ENCODE data around the gene TNFRSF8. TPM values are rescaled to one million over a fixed set of nuclear protein-coding genes. Genes with fewer than 3 reads are reported as not detected.

The TNFRSF8 gene
- total RNA-seq, 1 experiment from 2014 or later, result not detected

- DNase-seq (ENCODE audit: low spot score), result no peak
- BruUV-seq (replicated peaks), result no TSS peak
- POLR2A ChIA-PET (ENCODE audit: low non-redundant PET), result no interaction called here
- CTCF ChIA-PET, result interaction anchor here (1.0 kb wide), 1 partner anchor 73 kb away, joined by 3 read pairs; no protein-coding TSS in a partner anchor
- no peaks in the 10 kb centered on the region for H3K4me1 ChIP-seq (ENCODE audit: insufficient read depth, low read length, poor library complexity, severe bottlenecking)
- no peak overlapping the region for H3K4me3 ChIP-seq (ENCODE audit: low read depth, low read length, poor library complexity, severe bottlenecking)
- no peaks in the 10 kb centered on the region for H3K27me3 ChIP-seq (replicated peaks; ENCODE audit: insufficient read depth, low read depth, low read length, poor library complexity)
- no peaks in the 10 kb centered on the region for H3K36me3 ChIP-seq (ENCODE audit: insufficient read depth, low read length, poor library complexity, severe bottlenecking)
- no peak for TF ChIP-seq EZH2 (IDR thresholded peaks at IDR 0.05; ENCODE audit: borderline replicate concordance, low read depth, low read length, poor library complexity, severe bottlenecking)
- TF ChIP-seq, protein P1, sequence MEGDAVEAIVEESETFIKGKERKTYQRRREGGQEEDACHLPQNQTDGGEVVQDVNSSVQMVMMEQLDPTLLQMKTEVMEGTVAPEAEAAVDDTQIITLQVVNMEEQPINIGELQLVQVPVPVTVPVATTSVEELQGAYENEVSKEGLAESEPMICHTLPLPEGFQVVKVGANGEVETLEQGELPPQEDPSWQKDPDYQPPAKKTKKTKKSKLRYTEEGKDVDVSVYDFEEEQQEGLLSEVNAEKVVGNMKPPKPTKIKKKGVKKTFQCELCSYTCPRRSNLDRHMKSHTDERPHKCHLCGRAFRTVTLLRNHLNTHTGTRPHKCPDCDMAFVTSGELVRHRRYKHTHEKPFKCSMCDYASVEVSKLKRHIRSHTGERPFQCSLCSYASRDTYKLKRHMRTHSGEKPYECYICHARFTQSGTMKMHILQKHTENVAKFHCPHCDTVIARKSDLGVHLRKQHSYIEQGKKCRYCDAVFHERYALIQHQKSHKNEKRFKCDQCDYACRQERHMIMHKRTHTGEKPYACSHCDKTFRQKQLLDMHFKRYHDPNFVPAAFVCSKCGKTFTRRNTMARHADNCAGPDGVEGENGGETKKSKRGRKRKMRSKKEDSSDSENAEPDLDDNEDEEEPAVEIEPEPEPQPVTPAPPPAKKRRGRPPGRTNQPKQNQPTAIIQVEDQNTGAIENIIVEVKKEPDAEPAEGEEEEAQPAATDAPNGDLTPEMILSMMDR (conservative IDR thresholded peaks at IDR 0.05; ENCODE audit: low read depth, low read length), result no peak
- no peaks in the 10 kb centered on the region for H3K9me3 ChIP-seq (ENCODE audit: low read depth, low read length, poor library complexity, severe bottlenecking)
- intact Hi-C loops (cut with micrococcal nuclease; ENCODE audit: unreplicated experiment), result loop anchor here (10.0 kb wide), 1 partner anchor 502 kb away; no protein-coding TSS in a partner anchor
- no peak overlapping the region for H3K27ac ChIP-seq (ENCODE audit: low read depth, low read length, poor library complexity, severe bottlenecking)
Measured at GRCh38 chr1:12123172-12123571, 60.1 kb downstream of the TNFRSF8 start.

GRCh38 chr1:12124693-12125421 lies 61.8 kb downstream of the TNFRSF8 start:
- ChIA-PET CTCF (interaction anchor here (0.5 to 1.5 kb wide), 18 partner anchors 18 to 541 kb away, joined by 3 to 16 read pairs (median 4); no protein-coding TSS in a partner anchor), POLR2A (ENCODE audit: low non-redundant PET) (no interaction called here)
- Histone ChIP-seq H3K4me3 (ENCODE audit: low read depth, low read length, poor library complexity, severe bottlenecking) (no peak overlapping the region), H3K36me3 (ENCODE audit: insufficient read depth, low read length, poor library complexity, severe bottlenecking) (no peaks in the 10 kb centered on the region), H3K27me3 (replicated peaks; ENCODE audit: insufficient read depth, low read depth, low read length, poor library complexity) (no peaks in the 10 kb centered on the region), H3K27ac (ENCODE audit: low read depth, low read length, poor library complexity, severe bottlenecking) (no peak overlapping the region), H3K9me3 (ENCODE audit: low read depth, low read length, poor library complexity, severe bottlenecking) (no peaks in the 10 kb centered on the region), H3K4me1 (ENCODE audit: insufficient read depth, low read length, poor library complexity, severe bottlenecking) (no peaks in the 10 kb centered on the region)
- no TSS peak for BruUV-seq (replicated peaks)
- TF ChIP-seq, protein P1 (conservative IDR thresholded peaks at IDR 0.05; ENCODE audit: low read depth, low read length), result peak; percentile 87
- no peak for TF ChIP-seq EZH2 (IDR thresholded peaks at IDR 0.05; ENCODE audit: borderline replicate concordance, low read depth, low read length, poor library complexity, severe bottlenecking)
- peak; percentile 72 for DNase-seq (ENCODE audit: low spot score)
- intact Hi-C loops (cut with micrococcal nuclease; ENCODE audit: unreplicated experiment), result loop anchor here (1.0 to 10.0 kb wide), 2 partner anchors 83 to 500 kb away; no protein-coding TSS in a partner anchor

DNA sequence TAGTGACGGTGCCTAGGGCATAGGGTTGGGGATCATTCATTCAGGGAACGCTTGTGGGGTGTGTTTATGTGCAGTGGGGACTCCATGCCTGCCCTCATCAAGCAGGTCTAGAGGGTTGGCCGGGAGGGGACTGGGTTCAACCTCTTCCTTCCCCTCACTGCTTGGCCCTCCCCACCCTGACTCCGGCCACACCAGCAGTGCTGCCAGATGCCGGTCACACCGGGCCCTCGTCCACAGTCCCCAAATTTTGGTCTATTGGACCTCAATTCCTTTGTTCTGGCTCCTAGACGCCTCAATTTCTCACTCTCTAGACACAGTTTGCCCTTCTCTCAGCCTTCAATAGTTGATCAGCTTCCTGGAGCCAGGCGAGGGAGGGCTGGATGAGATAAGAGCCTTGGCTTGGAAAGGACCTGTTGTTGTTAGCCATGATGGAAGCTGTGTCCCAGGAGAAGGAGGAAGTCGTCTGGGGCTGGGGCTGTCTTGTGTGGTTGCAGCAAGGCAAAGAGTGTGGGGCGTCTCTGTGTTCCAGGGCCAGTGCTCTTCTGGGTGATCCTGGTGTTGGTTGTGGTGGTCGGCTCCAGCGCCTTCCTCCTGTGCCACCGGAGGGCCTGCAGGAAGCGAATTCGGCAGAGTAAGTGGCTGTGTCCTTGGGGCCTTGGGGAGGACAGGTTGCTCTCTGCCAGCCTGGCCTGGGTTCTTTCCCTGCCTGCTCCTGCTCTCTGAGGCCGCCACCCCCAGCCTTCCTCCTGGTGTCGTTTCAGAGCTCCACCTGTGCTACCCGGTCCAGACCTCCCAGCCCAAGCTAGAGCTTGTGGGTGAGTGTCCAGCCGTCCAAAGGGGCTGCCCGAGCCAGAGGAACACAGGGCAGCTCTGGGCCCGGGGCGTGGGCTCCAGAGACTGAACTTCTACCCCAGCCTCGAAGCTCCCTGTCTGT lies 62.6 kb downstream of the TNFRSF8 start:
- BruUV-seq (replicated peaks), result no TSS peak
- no peaks in the 10 kb centered on the region for H3K27me3 ChIP-seq (replicated peaks; ENCODE audit: insufficient read depth, low read depth, low read length, poor library complexity)
- DNase-seq (ENCODE audit: low spot score), result no peak
- no peaks in the 10 kb centered on the region for H3K9me3 ChIP-seq (ENCODE audit: low read depth, low read length, poor library complexity, severe bottlenecking)
- CTCF ChIA-PET, result interaction anchor here (0.6 to 1.3 kb wide), 5 partner anchors 71 to 540 kb away, joined by 3 to 16 read pairs (median 3); no protein-coding TSS in a partner anchor
- TF ChIP-seq, protein P1 (conservative IDR thresholded peaks at IDR 0.05; ENCODE audit: low read depth, low read length), result no peak
- no peak for TF ChIP-seq EZH2 (IDR thresholded peaks at IDR 0.05; ENCODE audit: borderline replicate concordance, low read depth, low read length, poor library complexity, severe bottlenecking)
- no peaks in the 10 kb centered on the region for H3K36me3 ChIP-seq (ENCODE audit: insufficient read depth, low read length, poor library complexity, severe bottlenecking)
- no peak overlapping the region for H3K4me3 ChIP-seq (ENCODE audit: low read depth, low read length, poor library complexity, severe bottlenecking)
- no peaks in the 10 kb centered on the region for H3K4me1 ChIP-seq (ENCODE audit: insufficient read depth, low read length, poor library complexity, severe bottlenecking)
- intact Hi-C loops (cut with micrococcal nuclease; ENCODE audit: unreplicated experiment), result loop anchor here (10.0 kb wide), 1 partner anchor 499 kb away; no protein-coding TSS in a partner anchor
- POLR2A ChIA-PET (ENCODE audit: low non-redundant PET), result no interaction called here
- no peak overlapping the region for H3K27ac ChIP-seq (ENCODE audit: low read depth, low read length, poor library complexity, severe bottlenecking)
